Activated T-cell treated with anti-CD3 and anti-CD28 coated beads for 48 hours (primary cell): ENCODE results near the gene HOXB7.

Experiments
- DNase-seq: peaks from one replicate; pipeline ENCODE4 v3.0.0-alpha.2; 2020; ENCODE audit warnings: low read depth

HOXB7 gene

GRCh38 chr17:48594538-48595277 lies 16.1 kb downstream of the HOXB7 start:
- no peak for DNase-seq

- peak; percentile 84 for DNase-seq
Observed at GRCh38 chr17:48593840-48594537, 16.8 kb downstream of the HOXB7 start.

- no peak for DNase-seq
Observed at GRCh38 chr17:48593126-48593829, 17.5 kb downstream of the HOXB7 start, which contains the start of gene HOXB5. Gene HOXB5 (minus strand): TSS chr17:48593779. CDS start chr17:48593682, 97 bp downstream.

GRCh38 chr17:48592577-48592976 lies 18.2 kb downstream of the HOXB7 start:
- DNase-seq = no peak

GRCh38 chr17:48592057-48592514 lies 18.7 kb downstream of the HOXB7 start:
- DNase-seq = no peak

GRCh38 chr17:48591255-48592056 lies 19.4 kb downstream of the HOXB7 start:
- DNase-seq = no peak

- no peak for DNase-seq
Observed at GRCh38 chr17:48590607-48591161, 20.1 kb downstream of the HOXB7 start.

GRCh38 chr17:48589831-48590606 lies 20.8 kb downstream of the HOXB7 start, which contains the start of gene HOXB3:
Gene HOXB3 (minus strand): TSS chr17:48590241. CDS start chr17:48552474, 37,767 bp downstream.
- no peak for DNase-seq

- DNase-seq = no peak
Observed at GRCh38 chr17:48589060-48589830, 21.6 kb downstream of the HOXB7 start.

- DNase-seq = no peak
Observed at GRCh38 chr17:48588528-48588927, 22.3 kb downstream of the HOXB7 start.

- no peak for DNase-seq
Observed at GRCh38 chr17:48588074-48588415, 22.8 kb downstream of the HOXB7 start.

- no peak for DNase-seq
Observed at GRCh38 chr17:48587276-48588073, 23.3 kb downstream of the HOXB7 start.

GRCh38 chr17:48586355-48587258 lies 24.2 kb downstream of the HOXB7 start:
- DNase-seq = no peak

GRCh38 chr17:48584223-48584741 lies 26.5 kb downstream of the HOXB7 start:
- no peak for DNase-seq

- no peak for DNase-seq
Observed at GRCh38 chr17:48583708-48584222, 27.1 kb downstream of the HOXB7 start.

- no peak for DNase-seq
Observed at GRCh38 chr17:48582750-48583069, 28.1 kb downstream of the HOXB7 start.

GRCh38 chr17:48579760-48580554 lies 30.9 kb downstream of the HOXB7 start:
- DNase-seq = no peak
